HG02938 (cell line): ENCODE measurements around the gene VAMP5.
"Not testable (repeated sequence)": the region's sequence is repeated elsewhere in the genome, so short reads cannot be mapped to it uniquely, and the experiment has no call there.

Source experiments
- ATAC-seq: cut with Tn5 transposase; IDR thresholded peaks from one replicate; pipeline ENCODE4 v1.9.1; 2021; ENCODE audit warnings: mild to moderate bottlenecking, moderate library complexity; ENCODE audit not compliant: unreplicated experiment

The VAMP5 gene

DNA sequence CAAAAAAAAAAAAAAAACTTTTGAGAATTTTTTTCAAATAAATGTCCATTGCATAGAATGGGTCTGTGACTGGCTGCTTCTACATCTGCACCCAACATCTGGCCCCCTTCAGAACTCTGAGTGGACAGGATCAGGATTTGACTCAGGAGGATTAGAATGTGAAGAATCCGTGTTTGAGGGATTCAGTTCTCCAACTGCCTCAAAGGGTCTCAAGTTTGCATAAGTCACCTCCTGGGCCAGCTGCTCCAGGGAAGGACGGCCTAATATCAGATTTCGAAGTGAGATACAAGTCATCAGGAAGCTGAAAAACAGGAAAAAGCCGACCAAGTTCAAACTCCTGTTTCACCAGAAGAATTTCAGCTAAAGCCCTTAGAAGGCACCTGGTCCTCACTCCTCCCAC is 34.4 kb upstream of the VAMP5 start:
- no peak for ATAC-seq

GRCh38 chr2:85550486-85550885 is 33.7 kb upstream of the VAMP5 start:
- no peak for ATAC-seq

DNA sequence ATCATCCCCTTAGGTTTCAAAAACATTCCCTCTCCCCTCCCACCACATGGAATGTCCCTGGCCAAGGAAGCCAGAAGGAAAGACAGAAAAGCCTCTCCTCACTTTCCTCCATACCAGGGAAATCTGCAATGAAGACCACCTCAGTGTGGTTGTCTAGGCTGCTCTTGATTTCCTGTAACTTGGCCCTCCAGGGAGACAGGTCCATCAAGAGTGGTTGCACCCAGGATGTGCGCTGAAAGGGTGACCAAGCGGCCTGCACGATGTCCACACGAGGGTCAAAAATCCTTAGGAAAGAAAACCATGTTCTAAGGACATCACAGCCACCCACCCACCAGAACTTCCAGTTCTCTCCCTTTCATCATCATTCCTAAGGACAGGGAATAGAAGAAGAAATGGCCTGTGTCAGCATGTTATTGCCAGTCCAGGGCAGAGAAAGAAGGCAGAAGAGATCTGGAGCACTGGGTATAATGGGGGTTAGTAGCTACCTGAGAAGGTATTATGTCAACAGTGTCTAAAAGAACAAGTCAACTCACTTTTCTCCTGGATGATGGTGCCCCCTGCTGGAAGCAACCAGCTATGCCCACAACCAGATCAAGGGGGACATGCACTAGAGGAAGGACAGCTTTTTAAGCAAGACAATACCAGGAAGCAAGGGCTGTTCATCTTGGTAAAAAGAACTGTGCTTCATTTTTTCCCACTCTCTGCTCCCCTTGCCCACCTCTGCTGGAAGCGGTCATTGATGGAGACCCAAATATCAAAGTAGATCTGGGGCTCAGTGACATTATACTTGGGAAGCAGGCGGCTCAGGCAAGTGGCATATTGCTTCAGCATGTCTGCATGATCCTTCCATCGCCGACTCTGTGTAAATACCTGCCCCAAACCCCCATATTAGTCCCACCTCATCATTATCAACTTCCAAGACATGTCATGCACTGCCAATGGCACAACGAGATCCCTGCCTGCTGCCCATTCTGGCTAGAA is 32.2 kb upstream of the VAMP5 start:
- ATAC-seq: no peak

- no peak for ATAC-seq
These were observed 31.0 kb upstream of the VAMP5 start for GRCh38 chr2:85553184-85553583.

DNA sequence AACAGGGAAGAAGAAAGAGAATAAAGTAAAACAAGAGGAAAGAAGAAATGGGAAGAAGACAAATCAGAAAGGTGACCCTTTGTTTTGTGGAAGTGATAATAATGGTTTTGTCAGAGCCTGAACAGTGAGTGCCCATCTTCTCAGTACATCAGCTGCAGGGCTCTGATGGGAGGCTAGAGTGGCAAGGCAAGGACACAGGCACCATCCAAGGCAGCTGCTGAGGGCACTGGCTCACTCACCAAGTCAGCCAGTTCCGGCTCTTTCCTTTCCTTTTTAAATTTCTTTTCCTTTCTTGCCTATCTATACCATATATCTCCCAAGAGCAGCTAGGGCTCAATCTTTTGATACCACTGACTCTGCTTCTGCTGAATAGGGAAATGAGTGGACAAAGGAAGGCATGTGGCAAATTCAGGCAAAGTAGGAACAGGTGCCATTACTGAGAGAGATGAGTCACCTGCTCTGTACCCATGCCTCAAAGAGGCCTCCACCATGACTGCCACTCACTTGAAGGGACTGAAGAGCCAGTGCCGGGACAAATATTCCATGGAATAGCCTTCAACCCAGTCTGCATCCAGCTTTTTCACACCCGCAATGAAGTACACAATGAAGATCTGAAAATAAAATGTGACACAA is 29.1 kb upstream of the VAMP5 start:
- no peak for ATAC-seq

DNA sequence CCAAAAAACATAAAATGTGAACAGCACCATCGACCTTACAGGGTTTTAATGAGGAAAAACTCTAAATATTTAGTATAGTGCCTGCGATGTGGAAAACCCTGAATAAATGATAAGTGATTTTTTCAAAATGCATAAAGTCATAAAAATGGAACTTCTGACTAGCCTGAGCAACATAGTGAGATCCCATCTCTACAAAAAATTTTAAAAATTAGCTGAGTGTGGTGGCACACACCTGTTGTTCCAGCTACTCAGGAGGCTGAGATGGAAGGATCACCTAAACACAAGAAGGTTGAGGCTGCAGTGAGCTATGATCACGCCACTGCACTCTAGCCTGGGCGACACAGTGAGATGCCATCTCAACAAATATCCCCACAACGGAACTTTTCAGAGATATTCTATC is 27.1 kb upstream of the VAMP5 start:
- ATAC-seq: no peak

DNA sequence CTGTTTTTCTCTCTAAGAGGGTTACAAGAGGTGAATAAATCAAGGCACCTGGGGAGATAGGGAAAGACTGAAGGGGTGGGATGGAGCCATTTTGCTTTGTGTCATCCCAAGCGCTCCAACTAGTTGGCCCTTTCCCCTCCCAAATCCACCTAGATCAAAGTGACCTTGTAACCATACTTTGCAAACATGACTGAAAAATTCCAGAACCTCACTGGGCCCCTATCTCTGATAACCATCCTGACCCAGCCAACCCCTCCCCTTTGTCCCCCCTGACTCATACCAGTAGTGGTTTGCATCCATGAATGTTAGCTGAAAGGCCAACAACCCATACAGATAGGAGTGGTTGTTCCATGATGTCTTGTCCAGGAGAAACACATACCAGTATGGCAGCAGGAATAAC is 26.1 kb upstream of the VAMP5 start:
- no peak for ATAC-seq

- ATAC-seq: not testable (repeated sequence)
These were observed 23.9 kb upstream of the VAMP5 start for GRCh38 chr2:85560403-85560726.

DNA sequence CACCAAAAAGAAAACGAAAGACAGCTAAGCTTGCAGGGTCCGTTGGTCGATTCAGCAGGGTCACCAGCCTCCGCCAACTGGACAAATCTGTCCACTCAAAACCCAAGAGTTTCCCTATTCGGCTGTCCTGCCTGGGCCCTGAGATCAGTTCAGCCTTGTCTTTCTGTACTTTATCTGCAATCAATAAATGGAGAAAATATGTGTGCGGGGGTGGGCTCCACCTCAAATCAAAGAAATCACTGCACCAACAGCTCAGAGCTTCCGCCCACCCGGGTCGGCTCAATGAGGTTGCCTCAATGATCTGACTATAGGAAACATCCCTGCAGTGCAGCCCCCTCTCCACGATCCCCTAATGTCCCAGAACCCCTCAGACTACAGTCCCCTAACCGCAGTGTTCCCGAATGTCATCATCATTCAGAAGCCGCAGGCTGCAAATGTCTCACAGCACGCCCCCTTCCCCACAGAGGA is 23.4 kb upstream of the VAMP5 start:
- peak; percentile 7 for ATAC-seq

DNA sequence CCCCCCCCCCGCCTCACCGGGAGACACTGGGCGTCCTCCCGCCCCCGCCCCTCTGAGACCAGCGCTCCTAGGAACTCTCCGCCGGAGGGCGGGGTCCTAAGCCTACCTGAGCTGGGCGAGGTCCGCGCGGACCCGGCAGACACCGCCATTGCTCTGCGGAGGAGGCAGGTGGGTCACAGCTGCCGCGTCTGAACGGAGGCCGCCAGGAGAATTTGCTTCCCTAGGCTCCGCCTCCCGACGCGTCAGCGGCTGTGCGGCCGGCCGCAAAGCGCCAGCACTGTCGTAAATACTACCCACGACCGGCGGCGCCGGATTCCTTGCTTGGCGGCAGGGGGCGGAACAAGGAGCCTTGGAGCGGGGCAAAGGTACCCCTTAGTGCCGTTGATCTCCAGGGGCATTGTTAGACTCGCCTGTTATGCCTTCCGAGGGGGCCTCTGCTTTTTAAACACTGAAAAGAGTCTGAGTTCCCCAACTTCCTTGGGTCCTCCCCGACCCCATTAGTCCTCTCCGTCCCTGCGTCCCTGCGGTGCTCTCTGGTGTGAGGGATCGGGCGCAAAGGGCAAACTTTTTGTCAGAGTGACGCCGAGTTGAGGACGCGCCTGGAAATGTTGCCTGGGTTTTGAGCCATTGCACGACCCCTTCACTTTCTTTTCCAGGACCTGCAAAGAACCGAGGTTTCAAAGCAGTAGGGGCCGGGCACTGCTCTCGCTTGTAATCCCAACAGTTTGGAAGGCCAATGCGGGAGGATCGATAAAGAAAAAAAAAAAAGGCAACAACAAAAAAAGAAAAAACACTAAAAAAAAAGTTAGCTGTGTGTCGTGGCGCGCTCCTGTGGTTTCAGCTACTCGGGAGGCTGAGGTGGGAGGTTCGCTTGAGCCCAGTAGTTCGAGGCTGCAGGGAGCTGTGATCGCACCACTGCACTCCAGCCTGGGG is 22.7 kb upstream of the VAMP5 start, which contains the start of gene GGCX:
Gene GGCX, minus strand, starts transcription at position 214 of the 933 bp plus-strand sequence. Its CDS starts 65 bp downstream, at position 149.
- peak; percentile 89 for ATAC-seq

DNA sequence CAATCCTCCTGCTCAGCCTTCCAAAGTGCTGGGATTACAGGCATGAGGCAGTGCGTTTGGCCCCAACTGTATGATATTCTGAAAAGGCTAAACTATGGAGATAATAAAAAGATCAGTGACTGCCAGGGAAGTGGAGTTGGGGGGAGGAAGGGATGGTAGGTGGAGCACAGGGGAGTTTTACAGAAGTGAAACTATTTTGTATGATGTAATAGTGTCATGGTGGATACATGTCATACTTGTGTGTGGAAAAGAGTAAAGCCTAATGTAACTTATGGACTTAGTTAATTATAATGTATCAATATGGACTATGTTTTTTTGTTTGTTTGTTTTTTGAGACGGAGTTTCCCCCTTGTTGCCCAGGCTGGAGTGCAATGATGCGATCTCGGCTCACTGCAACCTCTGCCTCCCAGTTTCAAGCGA is 20.1 kb upstream of the VAMP5 start:
- no peak for ATAC-seq

DNA sequence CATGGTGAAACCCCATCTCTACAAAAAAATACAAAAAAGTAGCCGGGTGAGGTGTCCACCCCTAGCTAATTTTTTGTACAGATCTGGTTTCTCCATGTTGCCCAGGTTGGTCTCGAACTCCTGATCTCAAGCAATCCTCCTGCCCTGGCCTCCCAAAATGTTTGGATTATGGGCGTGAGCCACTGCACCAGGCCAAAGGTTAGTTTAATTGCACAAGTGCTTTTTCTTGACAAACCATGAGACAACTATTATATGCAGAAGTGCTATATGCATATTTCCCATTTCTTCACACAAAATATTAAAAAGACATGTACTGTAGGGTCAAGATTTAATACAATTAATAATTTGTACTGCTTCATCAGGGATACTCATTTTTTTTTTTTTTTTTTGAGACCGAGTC is 18.0 kb upstream of the VAMP5 start:
- no peak for ATAC-seq

GRCh38 chr2:85575739-85576138 is 8.5 kb upstream of the VAMP5 start:
- ATAC-seq: no peak

DNA sequence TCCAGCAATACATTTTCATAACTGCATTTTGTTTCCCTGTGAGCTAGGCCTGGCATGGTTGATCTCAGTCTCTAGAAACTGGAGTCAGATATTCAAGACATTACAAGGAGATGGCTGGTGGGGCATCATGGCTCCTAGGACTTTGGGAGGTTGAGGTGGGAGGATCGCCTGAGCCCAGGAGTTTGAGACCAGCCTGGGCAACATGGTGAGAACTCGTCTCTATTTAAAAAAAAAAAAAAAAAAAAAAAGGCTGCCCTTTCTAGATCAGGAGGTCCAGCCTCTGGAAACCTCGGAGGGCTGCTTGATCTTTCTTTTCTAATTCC is 7.2 kb upstream of the VAMP5 start:
- ATAC-seq: no peak

GRCh38 chr2:85577386-85578242 is 6.6 kb upstream of the VAMP5 start, which contains the start of gene VAMP8:
Gene VAMP8 (plus strand): TSS chr2:85577586. CDS start chr2:85577647, 61 bp downstream.
- ATAC-seq: peak; percentile 31

- ATAC-seq: peak; percentile 44
These were observed 5.7 kb upstream of the VAMP5 start for GRCh38 chr2:85578243-85579180.

DNA sequence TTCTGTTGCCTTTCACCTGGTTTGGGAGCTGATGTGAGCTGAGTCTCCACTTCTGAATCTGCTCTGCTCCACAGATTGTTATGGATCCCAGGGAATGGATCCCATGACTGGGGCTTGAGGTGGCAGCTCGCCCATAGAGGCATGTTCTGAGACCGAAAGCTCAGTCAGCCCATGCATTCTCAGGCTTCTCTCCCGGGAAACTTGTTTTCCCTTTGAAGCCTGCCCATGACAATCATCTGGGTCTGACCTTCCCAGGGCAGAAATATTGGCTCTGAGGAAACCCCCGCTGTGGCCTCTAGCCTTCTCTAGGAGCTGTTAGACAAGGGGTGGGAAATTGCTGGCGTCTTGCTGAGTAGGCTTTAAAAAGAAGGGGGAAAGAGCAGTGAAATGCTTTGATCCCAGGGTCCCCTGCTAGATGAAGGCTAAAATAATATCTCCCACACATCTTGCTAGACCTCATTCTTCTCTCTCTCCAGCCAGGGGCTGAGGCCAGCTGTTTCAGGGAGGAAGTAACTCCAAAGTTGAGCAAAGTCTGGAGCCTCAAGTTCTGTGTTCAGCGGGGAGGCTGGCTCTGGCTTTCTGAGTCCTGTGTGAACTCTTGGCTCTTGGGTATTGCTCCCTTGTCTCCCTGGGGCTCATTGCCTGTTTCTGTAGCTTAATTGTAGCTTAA is 4.8 kb upstream of the VAMP5 start:
- no peak for ATAC-seq

DNA sequence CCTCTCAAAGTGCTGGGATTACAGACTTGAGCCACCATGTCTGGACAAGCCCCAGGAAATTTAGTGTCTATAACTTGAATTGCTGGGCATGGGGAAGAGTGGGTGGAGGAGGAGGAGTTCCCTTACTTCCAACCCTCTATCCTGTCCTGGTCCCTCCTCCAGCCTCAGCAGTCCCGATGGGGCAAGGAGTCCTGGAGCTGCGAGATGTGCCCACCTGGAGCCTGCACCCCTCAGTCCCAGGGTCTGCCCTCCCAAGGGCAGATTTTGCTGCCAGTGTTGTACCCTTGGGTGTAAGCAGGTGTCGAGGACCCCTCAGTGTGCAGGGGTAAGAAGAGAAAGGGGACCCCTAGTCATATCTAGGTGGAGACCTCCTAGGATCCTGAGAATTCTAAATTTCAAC is 4.0 kb upstream of the VAMP5 start:
- no peak for ATAC-seq
